Measurements from ENCODE around the gene DUSP15. TPM values are rescaled to one million over a fixed set of nuclear protein-coding genes. Genes with fewer than 3 reads are reported as not detected.

The DUSP15 gene
- polyA plus RNA-seq, 3 donors: not detected

DNA sequence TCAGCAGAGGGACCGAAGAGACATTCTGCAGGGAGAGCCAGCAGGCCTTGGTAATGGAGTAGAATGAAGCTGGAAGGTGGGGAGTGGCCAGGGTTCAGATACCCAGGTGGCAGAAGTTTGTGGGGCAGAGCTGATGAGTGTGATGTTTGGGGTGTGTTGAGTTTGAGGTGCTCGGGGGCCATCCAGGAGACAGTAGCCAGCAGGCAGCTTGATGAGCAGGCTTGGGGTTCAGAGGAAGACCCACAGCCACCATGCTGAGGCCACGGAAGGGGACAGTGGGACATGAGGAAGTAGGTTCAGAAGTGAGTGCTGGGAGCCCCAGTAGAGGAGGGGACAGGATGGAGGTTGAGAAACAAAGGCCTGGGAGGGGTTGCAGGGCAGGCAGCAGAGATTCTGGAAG, 13.8 kb downstream of the DUSP15 start:
- H3K27ac ChIP-seq (ENCODE audit: low read depth in 1 of 2, low read length in 2 of 2): no peak overlapping the region
- DNase-seq: no peak
- H3K4me3 ChIP-seq (replicated peaks in 1 of 3; ENCODE audit: low read depth in 2 of 3, low read length in 3 of 3): no peak overlapping the region
- 60% methylated on average over 3 of the region's 3 CpGs for WGBS (ENCODE audit: insufficient coverage)
- Mint-ChIP-seq H3K36me3 (no peaks in the 10 kb centered on the region), H3K27me3 (ENCODE audit: low read depth in 3 of 3) (peaks cover 27 to 33% (median 28%) of the 10 kb centered on the region in 3 donors), H3K4me1 (peaks cover 12% of the 10 kb centered on the region), H3K9me3 (peaks cover 0 to 5% (median 0%) of the 10 kb centered on the region in 7 donors), H3K4me3 (no peak overlapping the region), H3K27ac (no peak overlapping the region)
- peaks cover 20 to 27% of the 10 kb centered on the region in 2 donors for H3K27me3 ChIP-seq (ENCODE audit: control insufficient read depth in 2 of 2, insufficient read depth in 2 of 2, low read length in 2 of 2)
- H3K4me1 ChIP-seq (ENCODE audit: control insufficient read depth in 1 of 2, insufficient read depth in 2 of 2, low read length in 2 of 2): peaks cover 11 to 17% of the 10 kb centered on the region in 2 donors
- no peak overlapping the region for H2AFZ ChIP-seq (ENCODE audit: insufficient read depth, low read depth, low read length, poor library complexity, severe bottlenecking)
- no peaks in the 10 kb centered on the region for H3K36me3 ChIP-seq (replicated peaks in 1 of 2; ENCODE audit: control insufficient read depth in 1 of 2, insufficient read depth in 2 of 2, low read length in 2 of 2)
- H3K4me2 ChIP-seq (replicated peaks; ENCODE audit: extremely low read depth, low read length, poor library complexity, severe bottlenecking): no peak overlapping the region
- H4K20me1 ChIP-seq (ENCODE audit: insufficient read depth, low read length): no peaks in the 10 kb centered on the region
- TF ChIP-seq, protein P1, sequence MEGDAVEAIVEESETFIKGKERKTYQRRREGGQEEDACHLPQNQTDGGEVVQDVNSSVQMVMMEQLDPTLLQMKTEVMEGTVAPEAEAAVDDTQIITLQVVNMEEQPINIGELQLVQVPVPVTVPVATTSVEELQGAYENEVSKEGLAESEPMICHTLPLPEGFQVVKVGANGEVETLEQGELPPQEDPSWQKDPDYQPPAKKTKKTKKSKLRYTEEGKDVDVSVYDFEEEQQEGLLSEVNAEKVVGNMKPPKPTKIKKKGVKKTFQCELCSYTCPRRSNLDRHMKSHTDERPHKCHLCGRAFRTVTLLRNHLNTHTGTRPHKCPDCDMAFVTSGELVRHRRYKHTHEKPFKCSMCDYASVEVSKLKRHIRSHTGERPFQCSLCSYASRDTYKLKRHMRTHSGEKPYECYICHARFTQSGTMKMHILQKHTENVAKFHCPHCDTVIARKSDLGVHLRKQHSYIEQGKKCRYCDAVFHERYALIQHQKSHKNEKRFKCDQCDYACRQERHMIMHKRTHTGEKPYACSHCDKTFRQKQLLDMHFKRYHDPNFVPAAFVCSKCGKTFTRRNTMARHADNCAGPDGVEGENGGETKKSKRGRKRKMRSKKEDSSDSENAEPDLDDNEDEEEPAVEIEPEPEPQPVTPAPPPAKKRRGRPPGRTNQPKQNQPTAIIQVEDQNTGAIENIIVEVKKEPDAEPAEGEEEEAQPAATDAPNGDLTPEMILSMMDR (IDR thresholded peaks at IDR 0.05): no peak
- no peaks in the 10 kb centered on the region for H3K79me2 ChIP-seq (ENCODE audit: insufficient read depth, low read length)
- H3K9me3 ChIP-seq (replicated peaks in 1 of 2; ENCODE audit: control insufficient read depth in 1 of 2, insufficient read depth in 1 of 2, low read length in 2 of 2): peaks cover 0 to 7% of the 10 kb centered on the region in 2 donors
- intact Hi-C loops (cut with micrococcal nuclease): loop anchor here in 1 of 2 donors (10.0 kb wide), 1 partner anchor 238 kb away; no protein-coding TSS in a partner anchor
- no peak overlapping the region for H3K9ac ChIP-seq (ENCODE audit: insufficient read depth, low read length, poor library complexity, severe bottlenecking)

DNA sequence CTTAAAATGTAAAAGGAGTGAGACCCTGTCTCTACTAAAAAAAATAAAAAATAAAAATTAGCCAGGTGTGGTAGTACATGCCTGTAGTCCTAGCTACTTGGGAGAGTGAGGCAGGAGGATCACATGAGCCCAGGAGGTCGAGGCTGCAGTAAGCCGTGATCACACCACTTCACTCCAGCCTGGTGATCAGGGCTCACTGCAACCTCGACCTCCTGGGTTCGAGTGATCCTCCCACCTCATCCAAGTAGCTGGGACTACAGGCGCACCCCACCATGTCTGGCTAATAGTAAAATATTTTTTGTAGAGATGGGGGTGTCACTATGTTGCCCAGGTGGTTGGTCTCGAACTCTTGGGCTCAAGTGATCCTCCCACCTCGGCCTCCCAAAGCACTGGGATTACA, 16.8 kb downstream of the DUSP15 start:
- no peak overlapping the region for H3K4me3 Mint-ChIP-seq
- peaks cover 20 to 28% (median 23%) of the 10 kb centered on the region in 3 donors for H3K27me3 Mint-ChIP-seq (ENCODE audit: low read depth in 3 of 3)
- peaks cover 0 to under 1% (median 0%) of the 10 kb centered on the region in 7 donors for H3K9me3 Mint-ChIP-seq
- intact Hi-C loops (cut with micrococcal nuclease): loop anchor here (5.0 to 10.0 kb wide), 2 partner anchors 99 to 241 kb away; partner anchors contain the start of gene PDRG1 (in 2 of the 2)
- no peak overlapping the region for H2AFZ ChIP-seq (ENCODE audit: insufficient read depth, low read depth, low read length, poor library complexity, severe bottlenecking)
- H3K27ac ChIP-seq (ENCODE audit: low read depth in 1 of 2, low read length in 2 of 2): no peak overlapping the region
- H3K4me2 ChIP-seq (replicated peaks; ENCODE audit: extremely low read depth, low read length, poor library complexity, severe bottlenecking): no peak overlapping the region
- no peak for DNase-seq
- peaks cover 2% of the 10 kb centered on the region for H3K4me1 Mint-ChIP-seq
- no peak overlapping the region for H3K9ac ChIP-seq (ENCODE audit: insufficient read depth, low read length, poor library complexity, severe bottlenecking)
- TF ChIP-seq, protein P1 (IDR thresholded peaks at IDR 0.05): no peak
- peaks cover 0 to 14% of the 10 kb centered on the region in 2 donors for H3K27me3 ChIP-seq (ENCODE audit: control insufficient read depth in 2 of 2, insufficient read depth in 2 of 2, low read length in 2 of 2)
- no peaks in the 10 kb centered on the region for H3K79me2 ChIP-seq (ENCODE audit: insufficient read depth, low read length)
- H3K4me3 ChIP-seq (replicated peaks in 1 of 3; ENCODE audit: low read depth in 2 of 3, low read length in 3 of 3): no peak overlapping the region
- H3K9me3 ChIP-seq (replicated peaks in 1 of 2; ENCODE audit: control insufficient read depth in 1 of 2, insufficient read depth in 1 of 2, low read length in 2 of 2): no peaks in the 10 kb centered on the region
- no peaks in the 10 kb centered on the region for H4K20me1 ChIP-seq (ENCODE audit: insufficient read depth, low read length)
- H3K36me3 Mint-ChIP-seq: no peaks in the 10 kb centered on the region
- H3K27ac Mint-ChIP-seq: no peak overlapping the region
- H3K36me3 ChIP-seq (replicated peaks in 1 of 2; ENCODE audit: control insufficient read depth in 1 of 2, insufficient read depth in 2 of 2, low read length in 2 of 2): no peaks in the 10 kb centered on the region
- peaks cover 5 to 7% of the 10 kb centered on the region in 2 donors for H3K4me1 ChIP-seq (ENCODE audit: control insufficient read depth in 1 of 2, insufficient read depth in 2 of 2, low read length in 2 of 2)
- 97% methylated on average over 4 of the region's 7 CpGs for WGBS (ENCODE audit: insufficient coverage)

Measured in CD14-positive monocyte (primary cell).